Left forelimb (tissue), 1 donor: ENCODE measurements around the gene CADM1.

ENCODE experiments used
- DNase-seq: peaks from one replicate; pipeline ENCODE4 v3.0.0-alpha.2; 2018; ENCODE audit warnings: low spot score

CADM1 gene

DNA sequence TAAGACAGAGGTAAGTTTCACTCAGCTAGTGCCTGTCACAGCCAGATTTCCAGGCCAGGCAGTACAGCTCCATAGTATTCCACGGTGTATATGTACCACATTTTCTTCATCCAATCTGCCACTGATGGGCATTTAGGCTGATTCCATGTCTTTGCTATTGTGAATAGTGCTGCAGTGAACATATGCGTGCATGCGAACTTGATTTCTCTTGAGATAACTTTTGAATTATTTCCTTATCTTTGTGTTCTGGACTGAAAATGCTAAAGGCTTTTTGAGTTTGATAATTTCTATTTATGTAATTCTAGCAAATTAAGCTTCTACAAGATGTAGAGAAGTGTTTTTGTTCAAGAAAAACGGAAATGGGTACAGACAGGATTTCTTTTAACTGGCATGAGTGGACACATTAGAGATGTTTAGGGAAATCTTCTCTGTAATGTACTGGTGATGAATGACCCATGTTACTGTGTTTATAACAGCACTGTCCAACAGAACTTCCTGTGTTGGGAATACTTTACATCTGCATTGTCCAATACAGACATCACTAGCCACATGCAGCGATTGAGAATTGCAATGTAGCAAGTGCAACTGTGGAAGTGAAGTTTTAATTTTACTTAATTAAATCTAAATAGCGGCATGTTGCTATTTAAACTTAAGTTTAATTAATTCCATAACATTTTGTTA lies 151.3 kb downstream of the CADM1 start:
- DNase-seq, result no peak

DNA sequence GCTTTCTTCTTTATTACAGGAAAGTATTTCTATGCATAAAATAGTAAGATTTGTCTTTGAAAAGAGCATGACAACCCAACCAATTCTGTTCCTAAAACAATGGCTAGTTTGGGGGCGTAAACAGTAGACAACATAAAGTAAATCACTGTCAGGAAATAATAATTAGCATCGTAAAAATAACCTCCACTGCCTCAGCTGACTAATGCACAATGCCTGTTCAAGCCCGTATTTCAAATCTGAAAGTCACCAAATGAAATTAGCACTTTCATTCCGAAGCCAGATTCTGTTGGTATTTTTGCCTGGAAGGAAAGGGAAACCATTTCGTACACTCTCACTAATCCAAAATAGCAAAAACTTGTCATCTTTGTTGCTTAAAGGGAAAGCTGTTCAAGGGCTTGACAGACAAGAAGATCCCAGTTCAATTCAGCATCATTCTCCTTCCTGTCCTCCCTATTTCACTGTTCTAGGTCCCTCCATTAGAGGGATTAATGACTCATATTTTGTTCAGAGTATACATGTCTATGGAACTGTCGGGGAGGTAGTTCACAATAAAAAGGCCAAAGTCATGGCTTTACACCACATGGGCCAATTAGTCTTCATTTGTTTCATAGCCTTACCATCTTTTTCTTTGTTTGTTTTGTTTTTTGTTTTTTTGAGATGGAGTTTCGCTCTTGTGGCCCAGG lies 154.7 kb downstream of the CADM1 start:
- no peak for DNase-seq

DNA sequence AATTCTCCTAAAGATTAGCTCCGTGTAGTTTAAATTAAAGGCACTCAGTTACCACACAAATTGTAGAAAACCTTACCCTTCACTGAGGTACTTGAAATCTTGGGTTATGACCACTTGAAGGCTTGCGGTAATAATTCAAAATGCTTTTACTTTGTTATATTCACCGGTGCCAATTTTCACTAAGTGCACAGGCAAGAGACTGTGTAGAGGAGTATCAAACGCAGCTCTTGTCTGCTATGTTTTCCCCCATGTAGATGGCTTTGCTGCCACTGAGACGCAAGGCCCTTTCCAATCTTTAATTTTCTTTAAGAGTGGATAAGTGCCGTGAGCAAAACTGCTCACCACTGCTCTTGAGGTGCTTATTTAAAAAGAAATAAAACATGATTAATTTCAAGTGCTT lies 155.8 kb downstream of the CADM1 start:
- DNase-seq, result no peak

DNA sequence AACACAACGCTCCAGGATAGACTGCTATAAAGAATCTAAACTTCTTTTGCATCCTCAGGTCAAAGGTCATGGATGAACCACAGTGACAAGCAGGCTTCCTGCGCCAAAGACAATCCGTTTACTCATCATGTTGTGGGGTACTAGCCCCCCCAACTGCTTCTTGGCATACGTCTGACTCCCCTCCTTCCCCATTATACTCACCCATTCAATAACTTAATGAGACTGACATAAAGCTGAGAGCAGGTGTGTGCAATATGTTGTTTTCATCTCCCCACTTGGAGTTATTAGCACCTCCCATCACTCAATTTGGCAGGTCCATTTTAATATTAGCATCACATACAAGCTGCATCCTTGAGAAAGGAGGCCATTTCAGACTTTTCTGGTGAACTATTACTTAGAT lies 157.1 kb downstream of the CADM1 start:
- DNase-seq, result no peak

DNA sequence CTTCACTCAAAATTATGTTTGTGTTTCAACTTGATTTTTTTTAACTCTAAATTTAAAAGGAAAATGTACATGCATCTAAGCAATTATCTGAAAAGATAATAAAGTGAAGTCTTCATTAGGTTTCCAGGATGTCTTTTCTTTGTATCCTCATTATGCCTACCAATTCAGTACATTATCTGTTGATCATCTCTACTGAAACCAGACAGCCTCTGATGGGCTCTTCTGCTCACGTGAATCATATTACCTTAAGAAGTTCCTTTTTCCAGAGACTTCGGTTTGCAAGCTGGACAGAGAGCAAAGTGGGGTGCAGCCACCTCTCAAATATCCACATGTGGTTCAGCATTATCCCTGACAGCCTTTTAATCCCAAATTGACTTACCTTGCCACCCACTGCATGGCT lies 158.4 kb downstream of the CADM1 start:
- DNase-seq, result no peak

DNA sequence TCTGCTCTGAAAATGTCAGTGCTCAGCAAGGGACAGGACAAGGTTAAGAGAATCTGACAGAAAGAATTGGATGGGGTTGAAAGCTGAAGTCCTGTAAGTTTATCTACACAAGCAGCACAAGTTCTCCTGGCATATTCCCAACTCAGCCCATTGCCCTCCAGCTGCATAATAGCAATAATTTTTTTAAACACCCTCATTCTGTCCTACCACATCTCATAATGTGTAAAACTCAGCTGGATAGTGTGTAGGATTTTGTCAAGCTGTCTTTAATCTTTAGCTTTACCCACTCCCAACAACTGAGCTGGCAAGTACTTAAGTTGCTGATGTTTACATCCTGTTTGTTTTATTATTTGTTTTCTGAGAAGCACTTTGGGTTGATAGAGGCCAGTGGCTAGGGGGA lies 158.9 kb downstream of the CADM1 start:
- DNase-seq, result no peak

DNA sequence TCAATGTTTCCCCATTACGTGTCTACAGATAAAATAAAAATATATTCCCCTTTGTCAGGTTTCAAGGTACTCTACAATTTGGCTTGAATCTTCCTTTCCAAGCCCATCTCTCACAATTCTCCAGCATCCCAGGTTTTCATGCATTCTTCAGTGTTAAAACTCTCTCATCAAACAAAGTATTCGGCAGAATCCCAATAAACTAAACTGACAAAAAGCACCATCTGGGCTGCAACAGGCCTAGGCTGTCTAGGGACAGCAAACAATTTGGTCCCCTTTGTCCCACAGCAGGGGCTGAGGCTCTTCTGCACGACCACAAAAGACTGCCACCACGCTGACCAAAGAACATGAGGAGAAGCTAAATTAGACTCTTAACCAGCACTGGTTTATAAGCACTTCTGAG lies 159.4 kb downstream of the CADM1 start:
- no peak for DNase-seq

DNA sequence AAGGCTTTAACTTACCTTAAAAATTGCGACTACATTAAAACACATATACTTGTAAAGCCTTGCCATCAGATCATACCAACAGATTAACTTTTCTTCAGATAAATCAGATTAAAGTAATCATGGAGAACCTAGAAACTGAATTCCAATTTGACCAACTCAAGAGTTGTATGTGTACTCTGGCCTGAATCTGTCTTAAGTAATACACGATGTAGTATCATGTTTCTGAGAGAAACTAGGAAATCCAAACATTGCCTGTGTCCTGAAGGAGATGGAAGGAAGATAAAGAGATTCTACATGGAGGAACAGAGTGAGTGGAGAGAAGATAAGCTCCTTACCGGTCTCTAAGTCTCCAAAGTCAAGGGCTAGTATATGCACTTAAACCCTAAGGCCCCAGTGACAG lies 162.1 kb downstream of the CADM1 start:
- DNase-seq, result no peak

DNA sequence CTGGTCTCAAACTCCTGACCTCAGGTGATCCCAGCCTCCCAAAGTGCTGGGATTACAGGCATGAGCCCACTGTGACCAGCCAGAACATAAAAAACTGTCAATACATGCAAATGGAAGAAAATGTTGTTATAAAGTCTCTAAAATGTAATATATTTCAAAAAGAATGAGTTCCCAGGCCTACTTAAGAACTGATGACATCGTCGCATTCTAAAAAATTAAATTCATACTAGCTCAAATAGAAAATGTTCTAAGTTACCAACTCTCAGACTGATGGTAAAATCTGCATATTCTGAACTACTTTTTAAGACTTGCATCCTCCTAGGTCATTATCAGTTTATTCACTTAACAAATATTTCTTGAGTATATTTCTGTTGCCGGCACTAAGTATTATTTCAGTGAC lies 163.3 kb downstream of the CADM1 start:
- no peak for DNase-seq

DNA sequence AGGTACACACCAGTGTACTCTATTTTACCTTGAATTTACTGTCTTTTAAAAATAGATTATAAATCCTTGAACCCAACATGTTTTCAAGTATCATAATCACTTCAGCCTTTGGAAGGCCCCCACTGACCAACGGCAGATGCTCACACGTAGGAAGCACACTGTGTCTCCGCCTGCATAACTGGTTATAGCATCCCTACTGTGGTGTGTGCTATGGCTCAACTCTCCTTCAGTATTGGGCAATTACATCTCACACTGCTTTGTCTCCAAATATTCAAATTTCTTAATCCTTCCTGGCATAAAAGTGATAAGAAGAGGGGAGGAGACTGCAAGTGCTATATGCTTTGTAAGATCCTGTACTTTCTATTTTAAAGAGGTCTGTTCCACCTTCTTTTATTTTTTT lies 165.7 kb downstream of the CADM1 start:
- DNase-seq, result no peak

DNA sequence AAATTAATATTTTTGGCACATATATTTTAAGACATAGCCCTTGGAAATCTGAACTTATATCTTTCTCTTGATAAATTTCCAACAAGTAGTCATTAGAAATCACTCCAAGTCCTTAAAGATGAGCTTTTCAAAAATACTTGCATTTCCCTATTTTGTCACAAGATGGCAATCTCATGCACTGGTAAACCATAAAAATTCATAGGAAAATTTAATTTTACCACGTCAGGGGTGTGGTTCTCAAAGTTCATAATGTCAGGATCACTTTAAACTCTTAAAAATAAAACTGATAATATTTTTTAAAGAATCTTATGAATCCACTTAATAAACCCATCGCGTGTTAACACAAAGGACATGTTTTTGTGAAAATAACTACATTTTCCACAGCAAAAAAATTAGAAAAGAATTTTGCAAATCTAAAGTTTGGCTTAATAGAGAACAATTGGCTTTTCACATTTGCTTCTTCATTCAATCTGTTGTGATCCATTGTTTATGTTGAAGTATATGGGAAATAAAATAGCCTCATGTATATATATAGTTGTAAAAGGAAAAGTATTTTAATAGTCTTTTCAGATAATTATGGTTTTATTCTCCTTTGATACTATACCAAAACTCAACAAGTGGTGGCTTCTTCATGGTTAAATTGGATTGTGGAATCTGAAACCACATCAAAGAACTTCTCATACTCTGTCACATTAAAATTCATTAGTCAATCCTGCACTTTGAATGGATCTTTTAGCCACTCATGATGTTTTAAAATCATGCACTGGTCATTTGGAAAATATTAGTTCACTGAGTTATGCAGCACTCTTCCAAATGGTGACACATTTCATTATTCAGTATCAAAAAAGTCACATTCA lies 169.1 kb downstream of the CADM1 start:
- no peak for DNase-seq

DNA sequence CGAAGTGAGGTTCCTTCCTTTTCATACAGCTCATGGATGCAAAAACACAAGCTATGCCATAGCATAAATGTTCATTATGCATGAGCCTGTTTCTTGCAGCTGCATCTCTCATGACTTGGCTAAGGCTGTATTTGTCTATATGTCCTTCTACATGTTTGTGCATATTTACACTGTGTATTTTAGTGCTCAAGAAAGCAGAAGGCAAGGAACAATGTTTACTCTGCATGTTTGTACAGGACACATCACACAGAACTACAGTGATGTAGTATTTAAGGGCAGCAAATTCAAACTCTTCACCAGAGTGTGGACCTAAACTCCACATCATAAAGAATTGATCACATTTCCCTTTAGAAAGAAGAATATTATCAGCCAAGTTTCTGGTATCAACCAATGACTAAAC lies 170.3 kb downstream of the CADM1 start:
- no peak for DNase-seq

DNA sequence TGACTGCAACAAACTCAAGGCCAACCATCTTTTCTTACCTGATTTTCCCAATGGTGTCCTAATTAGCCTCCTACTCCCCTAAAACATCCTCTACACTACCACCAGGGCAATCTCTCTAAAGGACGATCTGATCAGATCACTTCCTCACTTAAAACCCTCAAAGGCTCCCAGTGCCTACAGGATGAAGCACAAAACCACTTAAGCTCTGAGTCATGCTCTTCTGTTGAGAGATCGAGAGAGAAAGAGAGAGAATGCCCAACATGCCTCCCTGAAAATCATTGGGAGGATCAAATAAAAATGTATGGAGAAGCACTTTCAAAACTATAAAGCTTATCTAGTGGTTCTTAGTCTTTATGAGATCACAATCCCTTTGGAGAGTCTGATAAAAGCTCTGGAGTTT lies 171.1 kb downstream of the CADM1 start:
- no peak for DNase-seq

DNA sequence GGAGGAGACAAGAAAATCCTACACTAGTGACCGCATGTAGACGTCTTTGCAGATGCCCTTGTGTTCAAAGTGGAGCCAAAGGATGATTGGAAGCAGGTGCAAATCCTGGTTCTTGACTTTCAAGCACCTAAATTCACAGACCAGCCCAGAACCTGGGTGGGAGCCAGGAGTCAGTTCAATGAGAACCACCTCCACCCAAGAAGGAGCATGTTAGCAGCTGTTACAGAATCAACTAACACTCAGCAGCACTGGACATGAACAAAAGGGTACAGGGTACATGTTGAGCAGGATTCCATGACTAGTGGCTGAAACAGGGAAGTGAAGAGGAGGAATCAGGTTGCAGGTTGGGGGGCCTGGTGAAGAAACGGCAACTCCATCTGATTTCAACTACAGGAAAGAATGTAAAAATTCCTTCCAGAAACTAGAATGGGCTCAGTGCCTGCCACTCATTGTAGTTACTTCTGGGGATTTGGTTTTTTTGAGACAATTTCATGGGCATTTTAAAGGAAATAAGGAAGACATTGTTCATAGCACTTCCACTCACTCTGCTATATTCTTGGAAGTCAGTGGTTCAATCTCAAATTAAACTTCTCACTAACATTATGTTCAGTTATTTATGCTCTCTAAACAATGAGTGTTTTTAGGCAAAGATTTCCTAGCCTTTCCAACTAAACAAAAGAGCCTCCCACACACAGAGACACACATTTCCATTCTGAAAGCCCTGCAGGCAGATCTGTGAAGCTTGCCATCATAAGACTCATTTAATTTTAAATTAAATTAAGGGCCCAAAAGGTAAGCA lies 173.3 kb downstream of the CADM1 start:
- DNase-seq, result no peak

DNA sequence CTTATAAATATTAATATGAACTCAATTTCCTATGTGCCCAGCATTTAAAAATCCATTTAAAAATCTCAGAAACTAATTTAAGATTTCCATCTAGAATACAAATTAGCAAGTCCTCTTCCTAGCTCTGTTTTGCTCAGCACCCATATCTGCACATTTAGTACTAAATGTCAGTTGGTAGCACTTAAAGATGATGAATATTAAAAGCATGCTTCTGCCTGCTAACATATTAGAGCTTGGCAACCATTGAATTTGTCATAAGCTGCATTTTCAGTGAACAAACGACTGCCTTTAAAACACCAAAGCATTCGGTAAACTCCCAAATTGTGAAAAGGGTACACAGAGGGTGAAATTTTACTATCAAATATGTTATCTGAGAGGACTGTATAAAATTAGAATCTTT lies 177.7 kb downstream of the CADM1 start:
- DNase-seq, result no peak

DNA sequence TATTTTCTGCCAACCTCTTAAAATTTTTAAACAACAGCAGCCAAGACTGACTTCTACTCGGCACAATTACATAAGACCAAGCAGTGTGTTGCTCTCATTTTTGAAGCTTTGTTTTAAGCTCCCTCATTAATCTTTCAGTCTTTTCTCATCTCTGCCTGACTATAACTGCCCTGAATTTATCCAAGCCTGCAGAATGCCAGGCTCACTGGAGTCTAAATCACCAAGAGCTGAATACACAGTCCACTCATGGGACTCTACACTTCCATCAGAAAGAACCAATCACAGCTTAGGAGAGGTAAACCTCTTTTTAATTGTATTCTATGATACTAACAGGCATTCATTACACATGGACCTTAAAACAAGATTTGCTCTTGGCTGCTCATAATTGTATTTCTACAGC lies 178.7 kb downstream of the CADM1 start:
- DNase-seq, result no peak

DNA sequence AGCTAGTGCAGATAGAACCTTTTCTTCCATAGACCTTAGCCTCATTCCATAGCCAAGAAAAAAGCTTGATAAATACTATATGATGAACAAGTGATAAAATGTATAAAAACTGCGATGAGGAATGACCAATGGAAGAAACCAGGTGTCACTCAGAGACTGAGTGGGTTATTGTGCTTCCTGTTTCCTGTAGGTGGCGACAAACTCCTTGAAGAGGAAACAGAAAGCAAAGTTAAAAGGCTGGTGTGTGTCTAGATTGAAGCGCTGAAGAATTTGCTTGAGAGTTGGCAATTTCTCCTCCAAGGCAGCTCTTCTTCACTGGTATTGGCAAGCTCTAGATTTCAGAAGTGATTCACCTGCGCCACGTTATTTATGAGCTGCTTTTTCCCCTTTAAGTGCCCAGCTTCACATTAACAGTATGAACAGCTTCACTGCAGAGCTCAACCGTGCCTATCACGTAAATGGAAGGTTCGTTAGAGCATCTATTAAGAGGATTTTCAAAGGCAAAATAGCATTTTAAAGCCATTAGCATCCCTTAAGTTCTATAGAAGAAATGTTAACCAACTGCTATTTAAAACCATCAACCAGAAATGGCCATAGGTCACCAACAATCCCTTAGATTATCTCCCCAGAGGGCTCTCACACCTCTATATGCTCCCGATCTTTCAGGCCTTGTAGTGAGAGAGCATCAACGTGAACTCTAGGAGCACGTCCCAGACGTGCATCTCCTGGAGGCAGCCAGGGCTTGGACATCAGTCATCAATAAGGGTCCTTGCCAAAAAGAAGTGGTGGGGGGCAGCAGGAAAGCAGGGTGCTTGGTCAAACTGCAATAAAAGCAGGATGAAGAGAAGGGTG lies 179.4 kb downstream of the CADM1 start:
- no peak for DNase-seq

DNA sequence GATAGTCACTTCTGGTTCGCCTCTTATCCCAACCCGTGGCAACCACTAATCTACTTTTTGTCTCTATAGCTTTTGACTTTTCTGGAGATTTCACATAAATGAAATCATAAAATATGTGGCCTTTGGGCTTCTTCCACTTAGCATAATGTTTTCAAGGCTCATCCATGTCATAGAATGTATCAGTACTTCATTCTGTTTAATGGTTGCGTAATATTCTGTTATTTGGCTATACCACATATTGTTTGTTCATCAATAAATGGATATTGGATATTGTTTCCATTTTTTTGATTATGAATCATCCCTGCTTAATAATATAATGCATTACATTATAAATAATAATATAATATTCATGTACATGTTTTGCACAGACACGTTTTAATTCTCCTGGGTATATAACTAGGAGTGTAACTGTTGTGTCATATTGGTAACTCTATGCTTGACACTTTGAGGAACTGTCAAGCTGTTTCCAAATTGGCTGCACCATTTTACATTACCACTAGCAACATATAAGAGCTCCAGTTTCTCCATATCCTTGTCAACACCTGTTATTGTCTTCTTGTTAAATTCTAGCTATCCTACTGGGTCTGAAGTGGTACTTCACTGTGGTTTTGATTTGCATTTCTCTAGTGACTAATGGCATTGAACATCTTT lies 181.5 kb downstream of the CADM1 start:
- no peak for DNase-seq

DNA sequence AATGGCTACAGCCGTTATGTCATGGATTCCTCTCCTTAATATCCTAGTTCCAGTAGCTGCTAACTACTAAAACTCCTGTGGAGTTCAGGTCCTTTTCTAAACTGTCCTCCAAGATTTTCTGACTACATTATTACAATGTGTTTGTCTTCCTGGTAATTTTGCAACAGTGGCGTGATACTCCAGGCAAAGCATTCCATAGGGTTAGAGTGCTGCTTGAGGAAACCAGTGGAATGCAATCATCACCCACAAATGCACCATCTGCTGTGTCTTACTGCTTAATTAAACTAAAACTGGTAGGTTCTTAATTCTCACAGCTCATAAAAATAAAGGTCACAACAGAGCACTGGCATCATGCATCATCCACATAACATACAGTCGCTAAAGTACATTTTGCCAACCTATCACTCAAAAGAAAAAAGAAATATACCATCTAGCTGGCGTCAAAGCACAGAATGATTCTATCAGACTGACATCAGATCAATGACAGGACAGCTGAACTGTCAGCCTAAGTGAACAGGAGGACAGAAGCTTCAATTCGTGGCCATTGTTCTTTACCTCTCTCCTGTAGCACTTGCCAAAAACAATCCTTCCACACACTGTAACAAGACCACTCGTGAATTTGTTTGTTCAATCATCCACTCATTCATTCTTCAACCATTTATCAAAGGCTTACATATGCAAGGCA lies 182.5 kb downstream of the CADM1 start:
- no peak for DNase-seq
